Colonic mucosa (tissue), 4 donors: ENCODE data around the gene DNAJC12. TPM values are rescaled to one million over a fixed set of nuclear protein-coding genes. Genes with fewer than 3 reads are reported as not detected.
A peak's percentile ranks its signal among the peaks of the same experiment; 100 is the strongest.

Experiments used
- DNase-seq: peaks from one replicate; pipeline ENCODE4 v3.0.0-alpha.2; 2020
- H3K27ac ChIP-seq: fragments of 200-600 bp; one replicate; pipeline ENCODE4 v1.8.0; 2021
- H3K27me3 ChIP-seq: fragments of 200-600 bp; one replicate; pipeline ENCODE4 v1.8.0; 2021
- H3K36me3 ChIP-seq: fragments of 200-600 bp; one replicate; pipeline ENCODE4 v1.8.0; 2021
- H3K4me1 ChIP-seq: fragments of 200-600 bp; one replicate; pipeline ENCODE4 v1.8.0; 2021; ENCODE audit warnings: mild to moderate bottlenecking
- H3K4me3 ChIP-seq: fragments of 200-600 bp; one replicate; pipeline ENCODE4 v1.8.0; 2021
- H3K9ac ChIP-seq, 2 donors: one replicate each; pipeline ENCODE4 v1.7.0; 2013; ENCODE audit warnings: control low read depth in 2 of 2, low read depth in 2 of 2, low read length in 2 of 2
- H3K9me3 ChIP-seq: fragments of 200-600 bp; one replicate; pipeline ENCODE4 v1.8.0; 2021
- intact Hi-C: fragments of 100-400 bp; cut with DNase I; formaldehyde crosslinking; loops from one replicate; pipeline ENCODE4 v1.14.1; 2022
- total RNA-seq, 2 donors: library from RNA; stranded (reverse); fragmentation: NEBNext Ultra II Directional in 1 of 2; extraction: Animal tissue kit (Norgen Biotek cat#: 25700) in 1 of 2; gene quantifications; one replicate each; pipeline ENCODE4 v1.2.1, GENCODE V29; 2021
- TF ChIP-seq, protein P1 (sequence below): fragments of 200-600 bp; IDR thresholded peaks from one replicate; pipeline ENCODE4 v1.8.0; 2022; ENCODE audit warnings: antibody characterized with exemption, mild to moderate bottlenecking
- donor health status: healthy.
- donor health status: DM: no; HTN: no; CAD: no.
- donor health status: DM: no; HTN: no; CAD: no.

DNAJC12 gene
- total RNA-seq, 2 donors from 2014 or later = 6.9 to 10.2 TPM

- no peaks in the 10 kb centered on the region for H3K4me1 ChIP-seq
- TF ChIP-seq, protein P1, sequence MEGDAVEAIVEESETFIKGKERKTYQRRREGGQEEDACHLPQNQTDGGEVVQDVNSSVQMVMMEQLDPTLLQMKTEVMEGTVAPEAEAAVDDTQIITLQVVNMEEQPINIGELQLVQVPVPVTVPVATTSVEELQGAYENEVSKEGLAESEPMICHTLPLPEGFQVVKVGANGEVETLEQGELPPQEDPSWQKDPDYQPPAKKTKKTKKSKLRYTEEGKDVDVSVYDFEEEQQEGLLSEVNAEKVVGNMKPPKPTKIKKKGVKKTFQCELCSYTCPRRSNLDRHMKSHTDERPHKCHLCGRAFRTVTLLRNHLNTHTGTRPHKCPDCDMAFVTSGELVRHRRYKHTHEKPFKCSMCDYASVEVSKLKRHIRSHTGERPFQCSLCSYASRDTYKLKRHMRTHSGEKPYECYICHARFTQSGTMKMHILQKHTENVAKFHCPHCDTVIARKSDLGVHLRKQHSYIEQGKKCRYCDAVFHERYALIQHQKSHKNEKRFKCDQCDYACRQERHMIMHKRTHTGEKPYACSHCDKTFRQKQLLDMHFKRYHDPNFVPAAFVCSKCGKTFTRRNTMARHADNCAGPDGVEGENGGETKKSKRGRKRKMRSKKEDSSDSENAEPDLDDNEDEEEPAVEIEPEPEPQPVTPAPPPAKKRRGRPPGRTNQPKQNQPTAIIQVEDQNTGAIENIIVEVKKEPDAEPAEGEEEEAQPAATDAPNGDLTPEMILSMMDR = no peak
- H3K9me3 ChIP-seq = no peaks in the 10 kb centered on the region
- H3K27ac ChIP-seq = no peak overlapping the region
- DNase-seq = no peak
- H3K4me3 ChIP-seq = no peak overlapping the region
- intact Hi-C loops = no loop called here
- H3K36me3 ChIP-seq = no peaks in the 10 kb centered on the region
- H3K27me3 ChIP-seq = no peaks in the 10 kb centered on the region
- H3K9ac ChIP-seq = no peak overlapping the region
Measured at GRCh38 chr10:67793313-67793712, 44.7 kb downstream of the DNAJC12 start.

DNA sequence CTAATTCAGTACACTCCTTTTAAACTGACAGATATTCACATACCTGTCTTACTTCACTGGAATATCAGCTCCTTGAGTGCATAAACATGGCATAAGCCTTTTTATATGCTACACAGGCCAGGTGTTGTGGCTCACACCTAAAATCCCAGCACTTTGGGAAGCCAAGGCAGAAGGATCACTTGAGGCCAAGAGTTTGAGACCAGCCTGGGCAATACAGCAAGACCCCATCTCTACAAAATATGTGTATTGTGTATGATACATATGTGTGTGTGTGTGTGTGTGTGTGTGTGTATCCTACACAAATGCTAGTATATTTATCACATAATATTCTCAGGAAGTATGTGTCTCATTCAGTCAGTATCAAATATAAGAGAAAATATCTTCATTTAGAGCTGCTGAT is 45.3 kb downstream of the DNAJC12 start:
- intact Hi-C loops = no loop called here
- Histone ChIP-seq H3K27ac (no peak overlapping the region), H3K9me3 (no peaks in the 10 kb centered on the region), H3K36me3 (no peaks in the 10 kb centered on the region), H3K4me3 (no peak overlapping the region), H3K4me1 (no peaks in the 10 kb centered on the region), H3K27me3 (no peaks in the 10 kb centered on the region), H3K9ac (no peak overlapping the region)
- DNase-seq = no peak
- TF ChIP-seq, protein P1 = no peak

DNA sequence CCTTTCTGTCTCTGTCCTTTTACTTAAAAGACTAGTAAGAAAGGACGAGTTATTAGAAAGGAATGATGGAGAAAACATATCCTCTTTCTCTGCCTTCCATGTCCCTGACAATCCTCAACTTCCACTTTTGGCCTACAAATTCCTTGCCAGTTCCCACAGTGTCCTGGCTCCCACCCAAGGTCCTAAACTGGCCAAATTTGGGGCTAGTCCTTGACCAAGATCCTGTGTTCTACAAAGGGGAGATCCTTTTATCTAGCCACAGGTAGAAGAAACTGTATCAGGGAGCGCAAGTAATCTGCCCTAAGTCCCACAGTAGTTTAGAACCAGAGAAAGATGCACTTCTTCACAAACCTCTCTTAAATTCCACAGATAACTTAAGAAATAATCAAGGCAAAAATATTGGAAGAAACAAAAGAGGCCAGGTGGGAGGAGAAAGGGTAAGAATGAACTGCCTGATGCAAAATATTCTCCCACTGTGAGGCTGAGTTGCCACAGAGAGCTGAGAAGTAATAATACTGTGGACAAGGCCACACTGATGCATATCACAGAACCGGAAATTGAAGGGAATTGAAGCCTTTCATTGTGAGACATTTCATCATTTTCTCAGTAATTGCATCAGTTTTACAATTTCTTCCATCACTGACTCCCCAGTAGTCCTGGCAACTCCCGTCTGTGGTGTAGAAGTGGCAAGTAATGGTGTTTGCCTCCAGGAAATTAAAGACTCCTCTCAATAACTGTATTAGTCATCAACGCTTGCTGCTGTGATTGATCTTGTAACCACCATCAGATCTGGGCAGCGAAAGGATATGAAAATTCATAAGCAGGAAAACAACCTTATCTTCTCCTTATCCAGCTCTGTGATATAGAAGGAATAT is 47.2 kb downstream of the DNAJC12 start:
- intact Hi-C loops = no loop called here
- no peak for DNase-seq
- Histone ChIP-seq H3K4me1 (no peaks in the 10 kb centered on the region), H3K9ac (no peak overlapping the region), H3K27me3 (no peaks in the 10 kb centered on the region), H3K9me3 (no peaks in the 10 kb centered on the region), H3K27ac (no peak overlapping the region), H3K4me3 (no peak overlapping the region), H3K36me3 (no peaks in the 10 kb centered on the region)
- TF ChIP-seq, protein P1 = no peak

GRCh38 chr10:67789769-67790168 is 48.2 kb downstream of the DNAJC12 start:
- intact Hi-C loops = no loop called here
- Histone ChIP-seq H3K36me3 (no peaks in the 10 kb centered on the region), H3K4me3 (no peak overlapping the region), H3K27ac (no peak overlapping the region), H3K4me1 (no peaks in the 10 kb centered on the region), H3K9ac (no peak overlapping the region), H3K27me3 (no peaks in the 10 kb centered on the region), H3K9me3 (no peaks in the 10 kb centered on the region)
- DNase-seq = no peak
- TF ChIP-seq, protein P1 = no peak

- intact Hi-C loops = no loop called here
- H3K36me3 ChIP-seq = no peaks in the 10 kb centered on the region
- H3K9ac ChIP-seq = no peak overlapping the region
- H3K27ac ChIP-seq = no peak overlapping the region
- peak; percentile 81 for DNase-seq
- TF ChIP-seq, protein P1 = peak; percentile 71
- no peaks in the 10 kb centered on the region for H3K27me3 ChIP-seq
- no peak overlapping the region for H3K4me3 ChIP-seq
- no peaks in the 10 kb centered on the region for H3K9me3 ChIP-seq
- no peaks in the 10 kb centered on the region for H3K4me1 ChIP-seq
Measured at GRCh38 chr10:67788028-67788886, 49.7 kb downstream of the DNAJC12 start.
